Limb (tissue), 2 donors: ENCODE data around the gene ASIC4.

Experiments
- DNase-seq, 2 donors: peaks; one replicate each; pipeline ENCODE4 v3.0.0-alpha.2; 2016; ENCODE audit errors: extremely low spot score in 2 of 2

Gene ASIC4

DNA sequence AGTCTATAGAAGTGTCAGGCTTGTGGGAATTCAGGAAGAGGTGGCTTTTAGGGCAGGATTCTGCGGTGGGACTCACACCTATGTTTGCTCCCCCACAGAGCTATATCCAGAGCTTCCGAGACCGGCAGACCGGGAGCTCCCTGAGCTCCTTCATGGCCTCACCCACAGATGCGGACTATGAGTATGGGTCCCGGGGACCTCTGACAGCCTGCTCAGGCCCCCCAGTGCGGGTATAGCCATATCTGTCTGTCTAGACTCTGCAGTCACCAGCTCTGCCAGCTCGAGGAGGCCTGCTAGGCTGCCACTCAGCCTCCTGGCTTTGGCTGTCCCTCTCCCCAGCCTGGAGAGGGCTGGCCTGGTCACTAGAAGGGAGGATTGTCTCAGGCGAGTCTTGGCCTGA lies 35.3 kb downstream of the ASIC4 start:
- no peak for DNase-seq

DNA sequence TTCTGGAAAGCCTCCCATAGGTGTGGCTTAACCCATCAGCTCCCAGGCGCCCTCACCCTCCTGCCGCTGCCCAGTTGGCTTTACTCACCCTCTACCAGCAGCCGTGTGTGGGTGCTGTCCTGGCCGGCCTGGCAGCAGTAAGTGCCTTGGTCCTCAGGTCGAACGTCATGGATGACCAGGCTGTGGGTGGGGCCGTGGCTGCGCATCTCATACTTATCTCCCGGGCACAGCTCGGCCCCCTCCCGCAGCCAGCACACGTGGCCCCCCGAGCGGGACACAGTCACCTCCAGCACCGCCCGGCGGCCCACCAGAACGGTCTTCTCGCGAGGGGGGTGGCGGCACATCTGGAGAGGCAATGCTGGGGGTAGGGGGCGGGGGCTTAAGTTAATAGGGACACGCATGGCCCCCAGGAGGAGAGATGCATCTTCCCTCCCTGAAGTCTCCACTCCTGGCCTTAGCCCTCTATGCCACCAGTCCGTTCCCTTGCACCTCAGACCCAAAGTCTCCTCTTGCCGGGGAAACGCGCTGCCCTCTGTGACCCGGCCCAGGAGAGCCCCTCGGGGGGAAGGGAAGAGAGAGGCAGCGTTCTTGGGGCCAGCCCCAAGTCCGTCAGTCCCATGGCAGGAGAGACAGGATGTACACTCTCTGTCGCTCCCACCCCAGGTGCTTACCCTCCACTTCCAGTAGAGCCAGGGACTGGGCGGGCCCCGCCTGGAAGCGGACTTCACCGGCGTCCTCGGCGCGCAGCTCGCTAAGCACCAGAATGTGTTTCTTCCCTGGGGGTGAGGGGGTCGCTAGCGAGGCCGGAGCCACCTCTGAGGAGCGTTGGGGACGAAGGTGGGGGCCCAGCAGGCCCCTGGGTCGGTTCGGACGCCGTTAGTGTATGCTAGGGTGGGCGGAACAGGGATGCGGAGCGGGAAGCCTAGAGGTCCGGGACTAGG lies 37.4 kb downstream of the ASIC4 start:
- no peak for DNase-seq

DNA sequence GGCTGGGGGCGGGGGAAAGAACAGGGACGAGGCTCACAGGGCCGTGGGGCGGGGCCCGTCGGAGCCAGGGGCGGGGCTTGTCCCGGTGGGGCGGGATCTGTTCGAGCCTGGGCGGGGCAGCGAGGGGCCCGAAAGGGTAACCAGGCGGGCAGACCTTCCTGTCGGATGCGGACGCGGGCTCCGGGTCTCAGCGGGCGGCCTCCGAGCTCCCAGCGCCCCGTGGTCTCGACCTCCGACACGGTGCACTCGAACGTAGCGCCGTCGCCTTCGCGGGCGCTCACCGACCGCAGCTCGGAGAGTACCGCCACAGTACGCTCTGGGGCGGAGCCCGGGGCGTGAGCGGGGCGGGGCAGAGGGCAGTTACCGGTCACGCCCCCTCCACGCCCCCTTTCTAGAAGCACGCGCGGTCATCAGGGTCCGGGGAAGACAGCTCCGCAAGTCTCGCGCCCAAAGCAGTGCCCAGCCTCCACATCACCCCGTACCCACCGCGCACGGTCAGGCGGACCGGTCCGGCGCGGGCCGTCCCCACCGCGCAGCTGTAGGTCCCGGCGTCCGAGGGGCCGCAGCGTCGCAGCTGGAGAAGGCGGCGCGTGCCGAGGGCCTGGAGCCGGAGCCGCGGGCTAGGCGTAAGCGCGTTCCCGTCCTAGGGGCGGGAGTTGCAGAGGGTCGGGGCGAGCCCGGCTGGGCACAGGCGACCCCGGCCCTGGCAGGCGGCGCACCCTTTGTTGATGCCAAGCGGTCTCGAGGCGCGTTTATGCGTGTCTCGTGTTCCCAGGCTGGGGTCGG lies 38.3 kb downstream of the ASIC4 start:
- DNase-seq = peak; percentile 82 to 95

DNA sequence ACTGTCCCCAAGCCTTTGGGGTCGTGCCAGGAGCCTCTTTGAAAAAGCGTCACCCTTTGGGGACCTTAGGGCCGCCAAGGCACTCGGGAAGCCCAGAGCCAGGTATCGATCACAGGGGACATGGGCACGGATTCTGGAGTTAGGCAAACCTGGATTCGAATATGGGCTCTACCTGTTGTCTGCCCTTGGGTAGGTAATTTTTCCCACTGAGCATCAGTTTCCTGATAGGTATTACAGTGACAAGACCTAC lies 38.8 kb downstream of the ASIC4 start:
- DNase-seq = no peak

DNA sequence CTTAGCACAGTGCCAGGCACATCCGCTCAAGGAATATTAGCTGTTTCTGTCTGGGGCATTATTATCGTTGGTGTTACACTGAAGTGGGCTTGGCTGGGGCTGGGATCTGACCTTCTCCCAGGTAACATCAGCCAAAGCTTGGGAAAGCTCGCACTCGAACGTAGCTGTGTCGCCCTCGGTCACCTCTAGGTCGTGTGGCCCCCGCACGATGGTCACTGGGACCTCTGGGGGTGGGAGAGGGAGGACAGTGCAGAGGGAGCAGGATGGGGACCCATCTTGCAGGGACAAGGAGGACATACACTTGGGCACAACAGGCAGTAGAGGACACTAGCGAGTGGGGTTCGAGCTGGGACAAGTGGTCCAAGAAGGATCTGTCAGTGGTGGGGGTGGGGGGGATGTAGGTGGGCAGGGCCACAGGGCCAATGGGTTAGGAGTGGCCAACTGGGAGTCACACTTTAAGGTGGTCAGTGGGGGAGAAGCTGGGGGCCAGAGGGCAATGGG lies 39.2 kb downstream of the ASIC4 start:
- DNase-seq = no peak

DNA sequence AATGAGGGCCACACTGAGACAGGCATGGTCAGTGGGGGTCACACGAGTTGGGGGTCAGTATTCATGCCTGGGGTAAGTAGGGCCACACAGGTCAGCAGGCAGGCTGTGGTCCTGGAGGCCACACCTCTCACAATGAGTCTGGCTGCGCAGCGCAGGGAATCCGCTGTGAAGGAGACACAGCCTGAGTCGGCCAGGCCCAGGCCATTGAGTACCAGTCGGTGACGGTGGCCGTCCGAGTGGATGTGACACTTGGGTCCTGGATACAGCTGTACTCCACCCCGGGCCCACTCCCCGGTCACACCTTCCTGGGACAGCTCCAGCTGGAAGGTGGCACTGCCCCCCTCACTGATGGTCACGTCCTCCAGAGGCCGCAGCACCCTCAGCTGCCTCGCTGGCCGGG lies 40.1 kb downstream of the ASIC4 start:
- DNase-seq = no peak

DNA sequence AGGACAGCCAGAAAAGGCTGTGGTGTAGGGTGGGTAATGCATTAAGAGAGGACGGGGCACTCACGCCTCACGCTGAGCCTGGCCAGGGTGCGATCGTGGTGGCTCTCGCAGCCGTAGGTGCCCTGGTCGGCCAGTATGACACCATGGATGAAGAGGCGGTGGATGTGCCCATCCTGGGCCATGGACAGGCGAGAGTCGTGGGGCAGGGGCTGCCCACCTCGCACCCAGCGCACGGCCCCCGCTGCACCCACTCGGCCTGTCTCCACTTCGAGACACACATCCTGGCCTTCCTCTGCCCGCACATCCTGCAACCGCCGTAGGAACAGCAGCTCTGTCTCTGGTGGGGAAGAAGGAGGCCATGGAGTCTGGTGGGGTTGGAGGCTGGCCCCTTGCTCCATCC lies 41.7 kb downstream of the ASIC4 start:
- DNase-seq = no peak

DNA sequence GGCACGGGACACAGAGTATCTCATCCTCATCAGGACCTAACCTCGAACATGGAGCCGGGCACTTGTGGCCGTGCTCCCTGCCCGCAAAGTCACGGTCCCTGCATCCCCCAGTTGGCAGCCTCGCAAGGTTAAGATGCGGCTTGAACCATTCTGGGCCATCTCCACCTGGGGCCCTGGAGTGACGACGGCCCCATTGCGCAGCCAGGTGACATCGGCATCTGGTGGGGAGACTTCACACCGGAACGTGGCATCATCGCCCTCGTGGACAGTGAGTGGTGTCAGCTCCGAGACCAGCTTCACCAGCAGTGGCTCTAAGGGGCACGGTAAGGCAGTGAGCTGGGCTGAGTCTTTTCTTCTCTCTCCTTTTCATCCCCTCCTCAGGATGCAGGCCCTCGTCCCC lies 42.1 kb downstream of the ASIC4 start:
- DNase-seq = no peak

DNA sequence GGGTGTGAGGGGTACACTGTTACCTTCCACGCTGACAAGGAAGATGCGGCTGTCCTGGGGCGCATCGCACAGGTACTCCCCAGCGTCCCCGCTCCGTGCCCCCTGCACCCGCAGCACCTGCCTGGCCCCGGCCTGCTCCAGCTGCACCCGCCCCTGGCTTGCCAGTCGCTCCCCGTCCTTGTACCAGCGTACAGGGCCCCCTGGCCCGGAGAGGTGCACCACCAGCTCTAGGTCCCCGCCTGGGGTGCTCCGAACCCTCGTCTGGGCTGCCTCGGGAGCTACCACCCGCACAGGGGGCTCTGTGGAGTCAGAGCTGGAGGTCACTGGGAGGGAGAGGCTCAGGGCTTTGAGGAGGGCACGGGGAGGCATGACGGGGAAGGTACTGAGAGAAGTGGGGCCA lies 43.0 kb downstream of the ASIC4 start:
- DNase-seq = no peak

DNA sequence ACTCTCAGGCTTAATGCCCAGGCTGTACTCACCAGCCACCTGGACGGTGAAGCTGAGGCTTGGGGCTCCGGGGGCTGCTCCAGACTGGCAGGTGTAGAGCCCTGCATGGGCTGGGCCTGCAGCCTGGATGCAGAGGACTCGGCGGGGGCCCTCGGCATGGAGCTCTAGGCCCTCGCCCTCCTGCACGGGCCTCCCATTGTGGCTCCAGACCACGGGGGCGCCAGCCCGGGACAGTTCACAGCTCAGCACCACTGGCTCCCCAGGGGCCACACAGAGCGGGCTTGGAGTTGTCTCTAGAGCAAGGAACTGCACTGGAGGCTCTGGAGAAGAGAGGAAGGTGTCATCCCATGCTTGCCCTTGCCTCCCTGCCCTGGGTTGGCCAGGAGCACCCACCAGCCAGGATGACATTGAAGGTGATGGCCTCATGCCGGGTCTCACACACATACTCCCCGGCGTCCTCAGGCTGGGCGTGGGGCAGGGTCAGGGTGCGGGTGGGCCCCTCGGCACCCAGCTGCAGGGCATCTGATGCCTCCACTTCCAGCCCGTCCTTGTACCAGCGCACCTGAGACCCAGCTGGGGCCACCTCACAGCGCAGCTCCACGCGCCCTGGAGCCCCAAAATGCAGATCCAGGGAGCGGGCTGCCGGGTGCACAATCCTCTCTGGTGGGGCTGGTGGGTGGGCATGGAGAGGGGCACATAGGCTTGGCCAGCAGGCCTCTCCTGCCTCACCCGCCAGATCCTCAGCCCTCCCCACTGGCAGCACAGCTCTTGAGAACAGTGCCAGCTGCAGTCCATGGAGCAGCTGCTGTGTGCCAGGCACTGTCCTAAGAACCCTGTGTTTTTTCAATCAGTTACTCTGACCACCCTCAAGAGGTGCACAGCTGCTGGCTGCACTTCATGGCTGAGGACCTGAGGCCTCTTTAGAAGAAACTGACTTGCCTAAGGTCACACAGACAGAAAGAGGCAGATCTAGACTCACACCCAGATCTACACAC lies 43.8 kb downstream of the ASIC4 start:
- no peak for DNase-seq

DNA sequence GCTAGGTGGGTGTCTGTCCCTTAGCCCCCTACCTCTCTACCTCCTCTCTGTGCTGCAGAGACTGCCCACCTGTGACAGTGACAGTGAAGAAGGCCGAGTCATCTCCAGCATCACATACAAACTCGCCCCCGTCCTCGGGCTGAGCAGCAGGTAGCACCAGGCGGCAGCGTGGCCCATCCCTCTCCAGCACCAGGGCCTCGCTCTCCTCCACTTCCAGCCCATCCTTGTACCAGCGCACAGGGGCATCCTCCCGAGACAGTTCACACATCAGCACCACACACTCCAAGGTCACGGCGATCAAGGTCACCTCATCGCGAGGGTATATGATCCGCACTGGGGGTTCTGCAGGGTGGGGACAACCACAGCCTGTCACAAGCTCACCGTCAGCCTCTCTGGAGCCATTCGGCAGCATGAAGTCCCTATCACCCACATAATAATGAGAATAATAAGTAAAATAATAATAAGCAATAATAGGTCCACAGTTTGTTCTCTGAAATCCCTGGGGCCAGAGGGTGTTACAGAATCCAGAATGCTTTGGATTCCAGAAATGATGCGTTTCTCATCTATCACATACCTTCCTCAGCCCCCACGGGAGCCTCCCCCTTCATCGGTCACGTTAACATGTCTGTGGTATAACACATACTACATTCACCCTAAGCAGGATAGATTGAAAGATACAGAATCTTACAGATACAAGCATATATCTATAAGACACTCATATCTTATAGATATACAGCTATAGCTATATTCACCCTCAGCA lies 45.1 kb downstream of the ASIC4 start:
- DNase-seq = no peak

DNA sequence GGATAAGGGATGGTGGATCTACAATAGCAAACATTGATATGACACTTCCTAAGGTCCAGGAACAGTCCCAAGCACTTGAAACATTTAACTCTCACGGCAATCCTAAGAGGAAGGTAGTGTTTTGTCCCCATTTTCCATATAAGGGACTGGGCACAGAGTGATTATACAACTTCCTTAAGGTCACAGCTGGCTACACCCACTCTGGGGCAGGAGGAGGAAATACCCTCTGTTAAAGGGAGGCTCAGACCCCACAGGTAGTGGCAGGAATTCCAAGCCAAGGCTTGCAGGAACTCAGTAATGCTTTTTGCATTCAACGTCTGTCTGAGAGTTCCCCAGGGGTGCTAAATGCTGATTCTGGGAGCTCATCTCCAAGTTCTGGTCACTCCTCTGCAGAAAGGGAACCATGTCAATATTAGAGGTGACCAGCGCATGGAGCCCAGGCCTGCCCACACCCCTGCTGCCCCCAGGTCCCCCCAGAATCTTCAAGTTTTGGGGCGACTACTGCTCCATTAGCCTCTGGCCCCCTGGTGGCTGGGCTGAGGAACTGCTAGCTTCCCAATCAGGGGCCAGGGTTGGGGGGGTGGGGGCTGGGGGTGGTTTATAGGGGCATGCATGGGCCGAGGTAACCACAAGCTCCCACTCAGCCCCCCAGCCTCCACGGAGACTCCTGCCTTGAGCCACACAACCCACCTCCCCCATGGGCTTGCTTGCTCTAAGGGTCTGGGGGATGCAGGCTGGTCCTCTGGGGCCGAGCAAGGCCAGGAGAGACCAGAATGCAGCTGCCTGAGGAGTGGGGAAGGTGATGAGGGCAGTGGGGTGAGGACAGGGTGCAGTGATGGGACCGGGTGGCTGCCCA lies 46.0 kb downstream of the ASIC4 start:
- peak in 1 of 2 donors; percentile 45 for DNase-seq

DNA sequence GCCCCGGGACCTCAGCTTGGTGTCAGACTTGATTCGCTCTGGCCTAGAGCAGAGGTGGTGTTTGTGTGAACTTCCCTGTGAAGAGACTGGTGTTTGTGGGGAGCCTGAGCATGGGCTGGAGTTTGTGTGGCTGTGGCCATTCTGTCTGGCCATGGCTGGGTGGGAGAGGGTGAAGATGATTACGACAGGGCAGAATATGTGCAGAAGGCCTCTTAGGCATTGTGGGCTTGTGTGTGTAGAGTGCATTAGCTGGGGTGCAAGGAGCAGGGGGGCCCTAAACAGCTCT lies 46.6 kb downstream of the ASIC4 start:
- DNase-seq = no peak

DNA sequence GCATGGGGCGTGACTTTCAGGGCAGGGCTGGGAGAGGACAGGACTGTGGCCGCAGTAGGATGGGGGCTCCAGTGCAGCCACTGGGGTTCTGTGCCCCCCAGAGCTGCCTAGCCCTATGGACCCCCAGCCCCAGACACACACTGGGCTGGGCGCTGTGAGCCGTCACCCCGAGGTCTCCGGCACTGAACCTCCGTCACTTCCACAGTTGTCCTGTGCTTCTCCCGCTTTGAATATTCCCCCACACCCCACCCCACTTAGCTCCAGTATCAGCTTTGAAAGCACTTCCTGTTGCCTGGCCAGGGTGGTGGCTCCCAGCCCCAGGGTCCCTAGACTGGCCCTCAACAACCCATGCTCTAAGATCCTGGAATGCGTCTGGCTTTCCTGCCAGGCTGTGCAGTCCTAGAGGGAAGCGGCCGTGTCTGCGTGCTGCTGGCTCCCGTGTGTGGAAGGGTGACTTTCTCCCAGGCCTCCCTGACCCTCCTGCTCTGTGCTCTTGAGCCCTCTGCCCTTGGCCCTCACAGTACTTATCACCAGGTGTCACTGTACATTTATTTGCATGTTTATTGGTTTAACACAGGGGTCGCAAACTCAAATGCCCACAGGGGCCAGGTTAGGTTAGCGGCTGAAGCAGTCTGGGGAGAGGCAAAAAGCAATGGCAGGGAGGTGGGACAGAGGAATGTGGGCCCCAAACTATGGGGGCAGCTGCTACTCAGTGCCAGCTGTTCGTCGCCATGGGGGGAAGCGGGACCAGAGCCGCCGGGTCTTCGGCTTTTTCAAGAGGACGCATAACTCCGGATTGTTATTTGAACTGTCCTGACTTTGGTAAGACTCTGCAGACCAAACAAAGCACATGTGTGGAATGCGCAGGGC lies 47.1 kb downstream of the ASIC4 start:
- peak in 1 of 2 donors; percentile 36 for DNase-seq

DNA sequence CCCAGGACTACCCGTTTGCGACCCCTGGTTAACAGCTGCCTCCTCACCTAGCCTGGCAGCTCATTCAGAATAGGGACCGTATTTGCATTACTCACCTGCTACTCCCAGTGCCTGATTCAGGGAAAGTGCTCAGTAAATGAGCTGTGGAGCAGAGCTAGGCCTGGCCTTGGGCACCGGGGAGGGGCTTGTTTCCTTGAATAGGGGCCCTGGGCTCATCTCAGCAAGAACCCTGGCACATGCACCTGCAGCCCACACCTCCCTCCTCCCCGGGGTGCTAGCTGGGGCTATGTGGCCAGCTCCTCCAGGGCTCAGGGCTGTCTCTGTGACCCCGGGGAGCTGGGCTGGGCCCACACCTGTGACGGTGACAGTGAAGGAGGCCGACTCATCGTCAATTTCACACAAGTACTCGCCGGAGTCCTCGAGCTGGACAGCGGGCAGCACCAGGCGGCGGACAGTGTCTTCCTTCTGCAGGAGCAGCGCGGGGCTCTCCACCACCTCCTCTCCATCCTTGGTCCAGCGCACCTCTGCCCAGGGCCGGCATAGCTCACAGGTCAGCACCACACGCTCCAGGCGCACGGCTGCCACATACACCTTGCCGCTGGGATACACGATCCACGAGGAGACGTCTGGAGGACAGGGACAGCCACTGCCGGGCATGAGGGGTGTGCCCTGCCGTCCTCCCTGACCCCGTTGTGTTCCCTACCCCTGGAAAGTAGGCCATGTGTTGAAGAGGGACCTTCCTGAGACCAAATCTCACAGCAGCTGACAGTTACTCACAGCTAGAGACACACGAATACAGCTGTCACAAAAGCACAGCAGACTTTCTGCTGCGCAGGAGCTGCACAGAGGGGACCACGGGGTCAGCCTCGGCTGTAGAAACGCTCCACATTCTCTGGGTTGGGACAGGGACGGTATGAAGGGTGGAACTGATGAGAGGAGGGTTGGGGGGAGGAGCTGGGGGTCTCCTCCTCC lies 48.1 kb downstream of the ASIC4 start:
- peak in 1 of 2 donors; percentile 28 for DNase-seq

DNA sequence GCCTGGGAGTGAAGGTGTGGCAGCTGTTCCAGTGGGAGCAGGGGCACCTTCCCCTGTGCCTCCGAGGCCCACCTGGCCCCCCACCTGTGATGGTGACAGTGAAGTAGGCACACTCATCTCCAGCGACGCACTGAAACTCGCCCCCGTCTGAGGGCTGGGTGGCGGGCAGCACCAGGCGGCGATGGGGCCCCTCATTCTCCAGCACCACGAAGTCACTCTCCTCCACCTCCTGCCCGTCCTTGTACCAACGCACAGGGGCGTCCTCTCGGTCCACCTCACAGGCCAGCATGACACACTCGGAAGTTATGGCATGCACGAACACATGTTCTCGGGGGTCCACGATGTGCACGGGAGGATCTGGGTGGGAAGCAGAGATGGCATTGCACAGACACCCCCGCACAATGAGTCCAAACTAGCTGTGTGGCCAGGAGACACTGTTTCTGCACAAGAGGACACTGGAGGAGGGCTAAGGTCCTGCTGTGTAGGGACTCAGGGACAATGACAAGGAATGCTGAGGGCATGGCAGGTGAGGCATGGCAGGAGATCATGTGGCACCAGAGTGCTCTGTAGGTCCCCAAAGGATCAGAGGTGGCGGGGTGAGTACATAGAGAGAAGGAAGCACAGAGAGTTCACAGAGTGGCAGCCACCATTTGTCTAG lies 49.1 kb downstream of the ASIC4 start:
- DNase-seq = peak in 1 of 2 donors; percentile 21
